Tongue (tissue), 3 donors: Measurements from ENCODE around the gene HSD17B13. TPM values are rescaled to one million over a fixed set of nuclear protein-coding genes. Genes with fewer than 3 reads are reported as not detected.

Experiments used
- DNase-seq: peaks from one replicate; pipeline ENCODE4 v3.0.0-alpha.2; 2015
- small RNA-seq: library from RNA; depleted of rRNA; stranded (forward); fragments of <200 nt; gene quantifications from one replicate; pipeline ENCODE3, GENCODE V24; 2014; ENCODE audit warnings: low replicate concordance
- total RNA-seq: library from RNA; depleted of rRNA; stranded (reverse); fragments of >200 nt; gene quantifications from one replicate; pipeline ENCODE4 v1.2.3, GENCODE V29; 2014

Gene HSD17B13
- total RNA-seq, 1 donor from 2014 or later: not detected

GRCh38 chr4:87266986-87267385, 55.7 kb downstream of the HSD17B13 start:
- DNase-seq: no peak

- no peak for DNase-seq
Observed at GRCh38 chr4:87262886-87263285, 59.8 kb downstream of the HSD17B13 start.

GRCh38 chr4:87260477-87260876, 62.2 kb downstream of the HSD17B13 start:
- no peak for DNase-seq

GRCh38 chr4:87258677-87259076, 64.0 kb downstream of the HSD17B13 start:
- no peak for DNase-seq

- no peak for DNase-seq
Observed at GRCh38 chr4:87257523-87257922, 65.2 kb downstream of the HSD17B13 start.

- DNase-seq: no peak
Observed at GRCh38 chr4:87255755-87256154, 66.9 kb downstream of the HSD17B13 start.

Small RNA genes within 50 kb of the gene (small RNA-seq; reads per million reads assigned to genes)
- not detected for gene MIR5705

Other genes with a start within 250 kb of the HSD17B13 start
- gene KLHL8, start 102.3 kb downstream of the HSD17B13 start, total RNA-seq: 22.5 TPM
- gene HSD17B11, start 68.3 kb upstream of the HSD17B13 start, total RNA-seq: 31.9 TPM
- 23.3 TPM for gene NUDT9, start 99.7 kb upstream of the HSD17B13 start, total RNA-seq
- 395 TPM for gene SPARCL1, start 206.5 kb upstream of the HSD17B13 start, total RNA-seq